H9 (cell line): ENCODE measurements around the gene XRCC3. TPM values are rescaled to one million over a fixed set of nuclear protein-coding genes. Genes with fewer than 3 reads are reported as not detected.

ENCODE experiments used
- DNase-seq: peaks from one replicate; pipeline ENCODE4 v3.0.0-alpha.2; 2017
- H2AFZ ChIP-seq: one replicate; pipeline ENCODE4 v1.6.1; 2013; ENCODE audit warnings: mild to moderate bottlenecking, low read length, control low read depth, moderate library complexity
- H2AK5ac ChIP-seq: 2 replicates; pipeline ENCODE4 v1.6.1; 2013; ENCODE audit warnings: low read length, control low read depth, mixed read lengths; ENCODE audit not compliant: insufficient read length
- H2BK120ac ChIP-seq: one replicate; pipeline ENCODE4 v1.6.1; 2013; ENCODE audit warnings: low read depth, mild to moderate bottlenecking, low read length, control low read depth, inconsistent platforms; ENCODE audit not compliant: poor library complexity, severe bottlenecking
- H2BK12ac ChIP-seq: 2 replicates; pipeline ENCODE4 v1.6.1; 2013; ENCODE audit warnings: low read length, control low read depth, mixed read lengths, low read depth; ENCODE audit not compliant: insufficient read length
- H2BK15ac ChIP-seq: 2 replicates; pipeline ENCODE4 v1.6.1; 2013; ENCODE audit warnings: low read depth, low read length, control low read depth
- H2BK20ac ChIP-seq: one replicate; pipeline ENCODE4 v1.6.1; 2013; ENCODE audit warnings: low read depth, mild to moderate bottlenecking, low read length, control low read depth, inconsistent platforms; ENCODE audit not compliant: poor library complexity, severe bottlenecking
- H2BK5ac ChIP-seq: 2 replicates; pipeline ENCODE4 v1.6.1; 2013; ENCODE audit warnings: low read length, control low read depth, mixed read lengths; ENCODE audit not compliant: insufficient read length
- H3K14ac ChIP-seq: 2 replicates; pipeline ENCODE4 v1.6.1; 2013; ENCODE audit warnings: low read length, control low read depth; ENCODE audit not compliant: insufficient read depth
- H3K18ac ChIP-seq: 2 replicates; pipeline ENCODE4 v1.6.1; 2013; ENCODE audit warnings: low read depth, mild to moderate bottlenecking, mixed read lengths, low read length, control low read depth; ENCODE audit not compliant: insufficient read length
- H3K23ac ChIP-seq: 2 replicates; pipeline ENCODE4 v1.6.1; 2013; ENCODE audit warnings: low read length, control low read depth, mixed read lengths, low read depth; ENCODE audit not compliant: insufficient read length
- H3K23me2 ChIP-seq: 2 replicates; pipeline ENCODE4 v1.6.1; 2013; ENCODE audit warnings: low read depth, mild to moderate bottlenecking, mixed read lengths, low read length, control low read depth; ENCODE audit not compliant: insufficient read length, poor library complexity, severe bottlenecking
- H3K27ac ChIP-seq: 2 replicates; pipeline ENCODE4 v1.5.1; 2013; ENCODE audit warnings: low read length, control low read depth, mixed read lengths, low read depth; ENCODE audit not compliant: insufficient read length
- H3K27me3 ChIP-seq: 2 replicates; pipeline ENCODE4 v1.6.1; 2013; ENCODE audit warnings: low read length, control low read depth, inconsistent platforms; ENCODE audit not compliant: insufficient read depth
- H3K4ac ChIP-seq: 2 replicates; pipeline ENCODE4 v1.6.1; 2013; ENCODE audit warnings: low read depth, mild to moderate bottlenecking, control low read depth, inconsistent platforms, low read length, moderate library complexity
- H3K4me1 ChIP-seq: 2 replicates; pipeline ENCODE4 v1.6.1; 2013; ENCODE audit warnings: low read length, control low read depth, inconsistent platforms; ENCODE audit not compliant: insufficient read depth
- H3K4me2 ChIP-seq: 2 replicates; pipeline ENCODE4 v1.6.1; 2013; ENCODE audit warnings: low read length, control low read depth, mixed read lengths; ENCODE audit not compliant: insufficient read length, insufficient read depth
- H3K56ac ChIP-seq: 2 replicates; pipeline ENCODE4 v1.6.1; 2013; ENCODE audit warnings: low read depth, mild to moderate bottlenecking, mixed read lengths, low read length, control low read depth; ENCODE audit not compliant: insufficient read length
- H3K79me1 ChIP-seq: 2 replicates; pipeline ENCODE4 v1.6.1; 2013; ENCODE audit warnings: low read depth, mild to moderate bottlenecking, moderate library complexity, low read length, control low read depth, inconsistent platforms; ENCODE audit not compliant: insufficient read depth, poor library complexity, severe bottlenecking
- H3K79me2 ChIP-seq: 2 replicates; pipeline ENCODE4 v1.6.1; 2013; ENCODE audit warnings: low read length, control low read depth, inconsistent platforms; ENCODE audit not compliant: insufficient read depth
- H3K9ac ChIP-seq: 2 replicates; pipeline ENCODE4 v1.6.1; 2013; ENCODE audit warnings: low read length, control low read depth, mixed read lengths; ENCODE audit not compliant: insufficient read length; ENCODE audit errors: extremely low read depth
- H3K9me3 ChIP-seq: one replicate; pipeline ENCODE4 v1.6.1; 2013; ENCODE audit warnings: low read depth, low read length, inconsistent platforms; ENCODE audit not compliant: control insufficient read depth
- H3T11ph ChIP-seq: one replicate; pipeline ENCODE4 v1.6.1; 2013; ENCODE audit warnings: mild to moderate bottlenecking, low read length, control low read depth, inconsistent platforms
- H4K20me1 ChIP-seq: one replicate; pipeline ENCODE4 v1.6.1; 2013; ENCODE audit not compliant: control insufficient read depth, insufficient read length, insufficient read depth
- H4K5ac ChIP-seq: 2 replicates; pipeline ENCODE4 v1.6.1; 2013; ENCODE audit warnings: low read depth, mild to moderate bottlenecking, mixed read lengths, low read length, control low read depth; ENCODE audit not compliant: insufficient read length
- H4K8ac ChIP-seq: replicated peaks from 2 replicates; pipeline ENCODE4 v1.6.1; 2013; ENCODE audit warnings: low read length, control low read depth, mixed read lengths, low read depth; ENCODE audit not compliant: insufficient read length
- H4K91ac ChIP-seq: 2 replicates; pipeline ENCODE4 v1.6.1; 2013; ENCODE audit warnings: low read depth, mild to moderate bottlenecking, moderate library complexity, mixed read lengths, low read length, control low read depth; ENCODE audit not compliant: insufficient read length
- H3K27ac Mint-ChIP-seq, 3 experiments: 2 replicates in 2 of 3; 3 replicates in 1 of 3; pipeline ENCODE4 v1.8.0; 2020 to 2021; ENCODE audit warnings: mixed read lengths in 3 of 3, mild to moderate bottlenecking in 1 of 3, moderate library complexity in 1 of 3
- H3K27me3 Mint-ChIP-seq: 2 replicates; pipeline ENCODE4 v1.8.0; 2021; ENCODE audit warnings: low read depth, mild to moderate bottlenecking, moderate library complexity, mixed read lengths
- H3K36me3 Mint-ChIP-seq, 3 experiments: 2 replicates in 2 of 3; 3 replicates in 1 of 3; pipeline ENCODE4 v1.8.0; 2020 to 2021; ENCODE audit warnings: low read depth in 3 of 3, mixed read lengths in 3 of 3; ENCODE audit not compliant: insufficient read depth in 1 of 3
- H3K4me1 Mint-ChIP-seq, 2 experiments: 2 replicates each; pipeline ENCODE4 v1.8.0; 2020; ENCODE audit warnings: mixed read lengths in 2 of 2
- H3K4me3 Mint-ChIP-seq, 2 experiments: 2 replicates in 1 of 2; 3 replicates in 1 of 2; pipeline ENCODE4 v1.8.0; 2020 to 2021; ENCODE audit warnings: mild to moderate bottlenecking in 2 of 2, mixed read lengths in 2 of 2, moderate library complexity in 1 of 2
- H3K9me3 Mint-ChIP-seq, 2 experiments: 2 replicates in 1 of 2; 3 replicates in 1 of 2; pipeline ENCODE4 v1.8.0; 2020; ENCODE audit warnings: mild to moderate bottlenecking in 2 of 2, mixed read lengths in 2 of 2, moderate library complexity in 1 of 2
- CTCF ChIP-seq: fragments of 200-600 bp; sonication (generic); conservative IDR thresholded peaks from 3 replicates; pipeline ENCODE4 v1.8.0; 2021; ENCODE audit warnings: antibody characterized with exemption, mild to moderate bottlenecking
- WGBS: extraction: QIAGEN DNeasy Blood & Tissue Kit; methylation state at CpG from one replicate; pipeline ENCODE4 v1.1.7; 2013; ENCODE audit warnings: missing lambda C conversion rate, low lambda C conversion rate, mixed read lengths; ENCODE audit not compliant: insufficient read length; ENCODE audit errors: extremely low coverage; 5-methylcytosine and 5-hydroxymethylcytosine counted together
- total RNA-seq: library from RNA; stranded (reverse); gene quantifications from 2 replicates; pipeline ENCODE4 v1.2.1, GENCODE V29; 2021

XRCC3 gene
- total RNA-seq, 1 experiment from 2014 or later: 45.3 TPM

- Histone ChIP-seq H2AK5ac (no peak overlapping the region), H3K27ac (no peak overlapping the region), H3K56ac (no peak overlapping the region), H3K14ac (no peak overlapping the region; the same call in 1 of the 2 replicates), H3K9ac (no peak overlapping the region), H3K4ac (no peak overlapping the region), H4K91ac (no peak overlapping the region), H2BK5ac (no peak overlapping the region), H3K18ac (no peak overlapping the region), H2BK12ac (no peak overlapping the region), H3K4me2 (no peak overlapping the region), H3K79me2 (no peaks in the 10 kb centered on the region; the same call in 1 of the 2 replicates), H3K27me3 (no peaks in the 10 kb centered on the region), H2BK120ac (no peak overlapping the region), H4K8ac (no peak overlapping the region), H4K20me1 (no peaks in the 10 kb centered on the region), H2BK15ac (no peak overlapping the region), H2AFZ (no peak overlapping the region), H4K5ac (no peak overlapping the region), H3K79me1 (peaks cover 7% of the 10 kb centered on the region), H3K4me1 (no peaks in the 10 kb centered on the region; the same call in 1 of the 2 replicates), H3K9me3 (no peaks in the 10 kb centered on the region), H3K23ac (no peak overlapping the region), H3K23me2 (no peaks in the 10 kb centered on the region), H2BK20ac (no peak overlapping the region), H3T11ph (no peak overlapping the region)
- WGBS: no CpG with 5 or more reads among the region's 29 CpGs
- no peak for TF ChIP-seq CTCF
- Mint-ChIP-seq H3K27ac (peak overlapping the region in 1 of 3 experiments; percentile 14; a peak in 1 of 7 replicates), H3K27me3 (no peaks in the 10 kb centered on the region), H3K4me1 (peaks cover 0 to 6% of the 10 kb centered on the region in 2 experiments; a peak in 1 of 4 replicates), H3K36me3 (peaks cover 2 to 19% (median 17%) of the 10 kb centered on the region in 3 experiments; a peak in 5 of 7 replicates), H3K9me3 (no peaks in the 10 kb centered on the region), H3K4me3 (no peak overlapping the region)
- no peak for DNase-seq
Observed at GRCh38 chr14:103725001-103725682, 9.9 kb upstream of the XRCC3 start.
